HCT116 (cell line): ENCODE results near the gene KAZN. TPM values are rescaled to one million over a fixed set of nuclear protein-coding genes. Genes with fewer than 3 reads are reported as not detected.

Source experiments
- ATAC-seq: fragments of 200-7000 bp; cut with Tn5 transposase; 2 replicates; pipeline ENCODE4 v1.9.1; 2020; ENCODE audit warnings: mild to moderate bottlenecking, moderate library complexity
- BruUV-seq: library from RNA; stranded (reverse); fragments of 400-500 nt; replicated peaks from 2 replicates; lab custom pipeline; 2021; lab: Mats Ljungman, UMichigan
- CTCF ChIA-PET: fragments of 300-600 bp; sonication (Branson Sonifier 250); formaldehyde crosslinking; loops from one replicate; lab custom pipeline; 2021; ENCODE audit warnings: antibody characterized with exemption; lab: Charles Lee
- POLR2A ChIA-PET: fragments of 300-600, 350-600 bp; sonication (Branson Sonifier 250); formaldehyde crosslinking; loops from one replicate; lab custom pipeline; 2021; ENCODE audit warnings: antibody characterized with exemption; lab: Charles Lee
- RAD21 ChIA-PET, 2 experiments: fragments of 300-600 bp; sonication (Branson Sonifier 250); formaldehyde crosslinking; loops; one replicate each; lab custom pipeline; 2023; ENCODE audit warnings: low total read pairs in 2 of 2; ENCODE audit not compliant: uncharacterized antibody in 2 of 2, unreplicated experiment in 2 of 2, low non-redundant PET in 1 of 2; lab: Charles Lee
- DNase-seq: peaks from one replicate; pipeline ENCODE4 v3.0.0-alpha.2; 2010; ENCODE audit warnings: low read depth, low spot score
- H2AFZ ChIP-seq: fragments of 200-600 bp; shearing (Covaris generic), sonication (generic); 2 replicates; pipeline ENCODE4 v1.6.1; 2017; ENCODE audit warnings: low read depth, mixed run types, mixed read lengths, antibody characterized with exemption, low read length; ENCODE audit not compliant: poor library complexity, severe bottlenecking
- H3K27ac ChIP-seq: 2 replicates; pipeline ENCODE4 v1.5.1; 2012; ENCODE audit warnings: low read depth, low read length
- H3K27me3 ChIP-seq: fragments of 200-600 bp; sonication (generic); 2 replicates; pipeline ENCODE4 v1.6.1; 2016; ENCODE audit warnings: mixed run types, low read length, mixed read lengths; ENCODE audit not compliant: insufficient read depth
- H3K36me3 ChIP-seq, 2 experiments: fragments of 200-500 bp in 1 of 2; fragments of 200-600 bp in 1 of 2; sonication (Bioruptor generic) in 1 of 2; sonication (generic) in 1 of 2; 2 replicates each; pipeline versions ENCODE4 v1.5.1 to v1.6.1; 2014 to 2016; ENCODE audit warnings: low read length in 2 of 2, inconsistent platforms in 1 of 2, mixed read lengths in 1 of 2, mixed run types in 1 of 2; ENCODE audit not compliant: insufficient read depth in 2 of 2, control insufficient read depth in 1 of 2
- H3K4me1 ChIP-seq, 2 experiments: fragments of 200-600 bp in 1 of 2; sonication (generic) in 1 of 2; 2 replicates each; pipeline versions ENCODE4 v1.5.1 to v1.6.1; 2012 to 2017; ENCODE audit warnings: low read length in 2 of 2, inconsistent platforms in 1 of 2, mild to moderate bottlenecking in 1 of 2, mixed read lengths in 1 of 2, mixed run types in 1 of 2, moderate library complexity in 1 of 2; ENCODE audit not compliant: insufficient read depth in 2 of 2, control insufficient read depth in 1 of 2
- H3K4me2 ChIP-seq: fragments of 200-600 bp; sonication (generic); 2 replicates; pipeline ENCODE4 v1.6.1; 2017; ENCODE audit warnings: mixed run types, low read length, mixed read lengths
- H3K4me3 ChIP-seq, 2 experiments: fragments of 200-600 bp in 1 of 2; sonication (generic) in 1 of 2; replicated peaks in 1 of 2; 2 replicates each; pipeline ENCODE4 v1.5.1; 2011 to 2016; ENCODE audit warnings: low read length in 2 of 2, control low read depth in 1 of 2, low read depth in 1 of 2, mild to moderate bottlenecking in 1 of 2, mixed read lengths in 1 of 2, mixed run types in 1 of 2
- H3K79me2 ChIP-seq: fragments of 200-600 bp; sonication (generic); 2 replicates; pipeline ENCODE4 v1.6.1; 2017; ENCODE audit warnings: mild to moderate bottlenecking, mixed run types, low read length, moderate library complexity, mixed read lengths; ENCODE audit not compliant: insufficient read depth
- H3K9ac ChIP-seq: fragments of 200-600 bp; sonication (generic); 2 replicates; pipeline ENCODE4 v1.6.1; 2016; ENCODE audit warnings: low read length, mixed read lengths
- H3K9me2 ChIP-seq: fragments of 200-600 bp; sonication (generic), shearing (Covaris generic); 2 replicates; pipeline ENCODE4 v1.6.1; 2017; ENCODE audit warnings: mixed run types, mild to moderate bottlenecking, moderate library complexity; ENCODE audit not compliant: insufficient read depth
- H3K9me3 ChIP-seq, 2 experiments: fragments of 200-500 bp in 1 of 2; fragments of 200-600 bp in 1 of 2; sonication (Bioruptor generic) in 1 of 2; sonication (generic) in 1 of 2; 2 replicates each; pipeline ENCODE4 v1.6.1; 2014 to 2017; ENCODE audit warnings: low read length in 2 of 2, mixed read lengths in 2 of 2, inconsistent platforms in 1 of 2, low read depth in 1 of 2, mild to moderate bottlenecking in 1 of 2, mixed run types in 1 of 2, moderate library complexity in 1 of 2; ENCODE audit not compliant: control insufficient read depth in 1 of 2, insufficient read depth in 1 of 2
- H4K20me1 ChIP-seq: fragments of 200-600 bp; sonication (generic), shearing (Covaris generic); 2 replicates; pipeline ENCODE4 v1.6.1; 2017; ENCODE audit warnings: mixed run types, mild to moderate bottlenecking, moderate library complexity; ENCODE audit not compliant: insufficient read depth
- CBX3 ChIP-seq: IDR thresholded peaks from 2 replicates; pipeline ENCODE4 v1.6.1; 2012; ENCODE audit warnings: low read depth
- EGR1 ChIP-seq: IDR thresholded peaks from 2 replicates; pipeline ENCODE4 v1.6.1; 2012; ENCODE audit warnings: low read depth
- EZH2 ChIP-seq: fragments of 200-600 bp; sonication (generic); IDR thresholded peaks from 2 replicates; pipeline ENCODE4 v1.6.1; 2017; ENCODE audit warnings: antibody characterized with exemption, mixed run types
- FOSL1 ChIP-seq: IDR thresholded peaks from 2 replicates; pipeline ENCODE4 v1.6.1; 2012; ENCODE audit warnings: low read depth
- RAD21 ChIP-seq: IDR thresholded peaks from 2 replicates; pipeline ENCODE4 v1.6.1; 2012; ENCODE audit warnings: low read depth, mild to moderate bottlenecking
- SIN3A ChIP-seq: IDR thresholded peaks from 2 replicates; pipeline ENCODE4 v1.6.1; 2012; ENCODE audit warnings: low read depth
- SP1 ChIP-seq: IDR thresholded peaks from 2 replicates; pipeline ENCODE4 v1.6.1; 2012; ENCODE audit warnings: low read depth
- TCF7L2 ChIP-seq: IDR thresholded peaks from 2 replicates; pipeline ENCODE4 v1.7.0; 2011; ENCODE audit warnings: borderline replicate concordance, inconsistent platforms; ENCODE audit not compliant: insufficient read depth, insufficient read length; ENCODE audit errors: extremely low read depth
- intact Hi-C: fragments of 100-400 bp; cut with micrococcal nuclease; formaldehyde crosslinking; loops from 2 replicates; pipeline ENCODE4 v1.10.0; 2022
- total RNA-seq: library from RNA; stranded (reverse); gene quantifications from one replicate; pipeline ENCODE4 v1.2.1, GENCODE V29; 2021; ENCODE audit not compliant: unreplicated experiment
- TF ChIP-seq, protein P1 (sequence below): IDR thresholded peaks from 2 replicates; pipeline ENCODE4 v1.6.1; 2011; ENCODE audit warnings: mild to moderate bottlenecking, low read length, moderate library complexity; ENCODE audit not compliant: insufficient replicate concordance; ENCODE audit errors: extremely low read depth
- TF ChIP-seq, protein P2 (sequence below): IDR thresholded peaks from 2 replicates; pipeline ENCODE4 v1.6.1; 2012; ENCODE audit warnings: low read depth

Gene KAZN
- total RNA-seq, 1 experiment from 2014 or later: 13.4 TPM

DNA sequence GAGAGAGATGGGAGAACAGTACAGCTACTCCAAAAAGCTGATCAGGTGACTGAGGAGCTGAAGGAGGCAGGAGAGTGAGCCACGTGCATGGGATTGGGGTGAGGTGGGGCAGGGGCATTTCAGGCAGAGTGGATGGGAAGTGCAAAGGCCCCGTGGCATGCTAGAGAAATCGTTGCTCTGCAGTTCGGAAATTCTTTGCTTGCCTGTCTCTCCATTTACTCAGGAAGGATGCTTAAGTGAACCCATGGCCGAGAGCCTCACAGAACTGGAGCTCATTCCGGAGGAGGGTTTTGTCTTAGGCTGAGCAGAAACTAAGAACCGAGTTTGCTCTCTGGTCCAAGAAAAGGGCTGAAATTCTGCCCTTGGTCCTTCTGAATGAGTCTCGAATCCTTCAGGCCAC, 415.3 kb downstream of the KAZN start:
- no peak for TF ChIP-seq CBX3
- TF ChIP-seq SP1: no peak
- intact Hi-C loops: no loop called here
- H3K9me3 ChIP-seq: peaks cover 0 to 5% of the 10 kb centered on the region in 2 experiments; a peak in 1 of 4 replicates
- RAD21 ChIA-PET: no interaction called here
- no peak overlapping the region for H2AFZ ChIP-seq
- no peaks in the 10 kb centered on the region for H3K4me1 ChIP-seq
- no peak overlapping the region for H3K27ac ChIP-seq
- POLR2A ChIA-PET: no interaction called here
- CTCF ChIA-PET: no interaction called here
- H4K20me1 ChIP-seq: no peaks in the 10 kb centered on the region
- H3K4me3 ChIP-seq: no peak overlapping the region
- H3K36me3 ChIP-seq: no peaks in the 10 kb centered on the region
- BruUV-seq: no TSS peak
- no peaks in the 10 kb centered on the region for H3K79me2 ChIP-seq
- H3K4me2 ChIP-seq: no peak overlapping the region
- H3K9ac ChIP-seq: no peak overlapping the region
- no peaks in the 10 kb centered on the region for H3K27me3 ChIP-seq
- no peak for ATAC-seq
- H3K9me2 ChIP-seq: no peaks in the 10 kb centered on the region
- no peak for DNase-seq

DNA sequence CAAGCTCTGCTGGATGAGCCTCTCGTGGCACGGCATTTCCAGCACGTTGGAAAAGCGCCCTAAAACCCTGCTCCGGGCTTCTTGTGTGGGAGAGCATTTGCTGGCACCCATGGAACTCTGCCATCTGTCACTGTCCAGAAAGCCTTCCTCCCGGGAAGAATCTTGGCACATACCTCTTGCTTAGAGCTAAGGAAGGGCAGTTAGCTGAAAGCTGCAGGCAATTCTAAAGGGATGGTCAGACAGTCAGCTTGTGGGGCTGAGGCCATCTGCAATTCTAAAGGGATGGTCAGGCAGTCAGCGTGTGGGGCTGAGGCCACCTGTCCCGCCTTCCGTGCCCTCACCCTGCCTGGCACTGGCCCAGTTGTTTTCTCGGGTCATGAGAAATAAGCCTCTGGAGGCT, 416.0 kb downstream of the KAZN start:
- ChIA-PET RAD21 (no interaction called here), POLR2A (no interaction called here), CTCF (no interaction called here)
- DNase-seq: no peak
- TF ChIP-seq SIN3A: no peak
- no peak for TF ChIP-seq EZH2
- TF ChIP-seq, protein P1, sequence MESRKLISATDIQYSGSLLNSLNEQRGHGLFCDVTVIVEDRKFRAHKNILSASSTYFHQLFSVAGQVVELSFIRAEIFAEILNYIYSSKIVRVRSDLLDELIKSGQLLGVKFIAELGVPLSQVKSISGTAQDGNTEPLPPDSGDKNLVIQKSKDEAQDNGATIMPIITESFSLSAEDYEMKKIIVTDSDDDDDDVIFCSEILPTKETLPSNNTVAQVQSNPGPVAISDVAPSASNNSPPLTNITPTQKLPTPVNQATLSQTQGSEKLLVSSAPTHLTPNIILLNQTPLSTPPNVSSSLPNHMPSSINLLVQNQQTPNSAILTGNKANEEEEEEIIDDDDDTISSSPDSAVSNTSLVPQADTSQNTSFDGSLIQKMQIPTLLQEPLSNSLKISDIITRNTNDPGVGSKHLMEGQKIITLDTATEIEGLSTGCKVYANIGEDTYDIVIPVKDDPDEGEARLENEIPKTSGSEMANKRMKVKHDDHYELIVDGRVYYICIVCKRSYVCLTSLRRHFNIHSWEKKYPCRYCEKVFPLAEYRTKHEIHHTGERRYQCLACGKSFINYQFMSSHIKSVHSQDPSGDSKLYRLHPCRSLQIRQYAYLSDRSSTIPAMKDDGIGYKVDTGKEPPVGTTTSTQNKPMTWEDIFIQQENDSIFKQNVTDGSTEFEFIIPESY: no peak
- TF ChIP-seq, protein P2, sequence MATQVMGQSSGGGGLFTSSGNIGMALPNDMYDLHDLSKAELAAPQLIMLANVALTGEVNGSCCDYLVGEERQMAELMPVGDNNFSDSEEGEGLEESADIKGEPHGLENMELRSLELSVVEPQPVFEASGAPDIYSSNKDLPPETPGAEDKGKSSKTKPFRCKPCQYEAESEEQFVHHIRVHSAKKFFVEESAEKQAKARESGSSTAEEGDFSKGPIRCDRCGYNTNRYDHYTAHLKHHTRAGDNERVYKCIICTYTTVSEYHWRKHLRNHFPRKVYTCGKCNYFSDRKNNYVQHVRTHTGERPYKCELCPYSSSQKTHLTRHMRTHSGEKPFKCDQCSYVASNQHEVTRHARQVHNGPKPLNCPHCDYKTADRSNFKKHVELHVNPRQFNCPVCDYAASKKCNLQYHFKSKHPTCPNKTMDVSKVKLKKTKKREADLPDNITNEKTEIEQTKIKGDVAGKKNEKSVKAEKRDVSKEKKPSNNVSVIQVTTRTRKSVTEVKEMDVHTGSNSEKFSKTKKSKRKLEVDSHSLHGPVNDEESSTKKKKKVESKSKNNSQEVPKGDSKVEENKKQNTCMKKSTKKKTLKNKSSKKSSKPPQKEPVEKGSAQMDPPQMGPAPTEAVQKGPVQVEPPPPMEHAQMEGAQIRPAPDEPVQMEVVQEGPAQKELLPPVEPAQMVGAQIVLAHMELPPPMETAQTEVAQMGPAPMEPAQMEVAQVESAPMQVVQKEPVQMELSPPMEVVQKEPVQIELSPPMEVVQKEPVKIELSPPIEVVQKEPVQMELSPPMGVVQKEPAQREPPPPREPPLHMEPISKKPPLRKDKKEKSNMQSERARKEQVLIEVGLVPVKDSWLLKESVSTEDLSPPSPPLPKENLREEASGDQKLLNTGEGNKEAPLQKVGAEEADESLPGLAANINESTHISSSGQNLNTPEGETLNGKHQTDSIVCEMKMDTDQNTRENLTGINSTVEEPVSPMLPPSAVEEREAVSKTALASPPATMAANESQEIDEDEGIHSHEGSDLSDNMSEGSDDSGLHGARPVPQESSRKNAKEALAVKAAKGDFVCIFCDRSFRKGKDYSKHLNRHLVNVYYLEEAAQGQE: no peak
- TF ChIP-seq TCF7L2: no peak
- TF ChIP-seq FOSL1: no peak
- TF ChIP-seq RAD21: no peak
- no peak for TF ChIP-seq EGR1
- Histone ChIP-seq H3K4me3 (no peak overlapping the region), H3K9ac (no peak overlapping the region), H3K36me3 (no peaks in the 10 kb centered on the region), H3K27me3 (no peaks in the 10 kb centered on the region), H3K79me2 (no peaks in the 10 kb centered on the region), H3K4me1 (no peaks in the 10 kb centered on the region), H3K9me2 (no peaks in the 10 kb centered on the region), H3K9me3 (peaks cover 0 to 2% of the 10 kb centered on the region in 2 experiments; a peak in 1 of 4 replicates), H3K4me2 (no peak overlapping the region), H2AFZ (no peak overlapping the region), H4K20me1 (no peaks in the 10 kb centered on the region), H3K27ac (no peak overlapping the region)
- intact Hi-C loops: no loop called here
- no TSS peak for BruUV-seq
- no peak for ATAC-seq
